ENCODE data around the gene FGFR3.

- TF ChIP-seq, protein P1, sequence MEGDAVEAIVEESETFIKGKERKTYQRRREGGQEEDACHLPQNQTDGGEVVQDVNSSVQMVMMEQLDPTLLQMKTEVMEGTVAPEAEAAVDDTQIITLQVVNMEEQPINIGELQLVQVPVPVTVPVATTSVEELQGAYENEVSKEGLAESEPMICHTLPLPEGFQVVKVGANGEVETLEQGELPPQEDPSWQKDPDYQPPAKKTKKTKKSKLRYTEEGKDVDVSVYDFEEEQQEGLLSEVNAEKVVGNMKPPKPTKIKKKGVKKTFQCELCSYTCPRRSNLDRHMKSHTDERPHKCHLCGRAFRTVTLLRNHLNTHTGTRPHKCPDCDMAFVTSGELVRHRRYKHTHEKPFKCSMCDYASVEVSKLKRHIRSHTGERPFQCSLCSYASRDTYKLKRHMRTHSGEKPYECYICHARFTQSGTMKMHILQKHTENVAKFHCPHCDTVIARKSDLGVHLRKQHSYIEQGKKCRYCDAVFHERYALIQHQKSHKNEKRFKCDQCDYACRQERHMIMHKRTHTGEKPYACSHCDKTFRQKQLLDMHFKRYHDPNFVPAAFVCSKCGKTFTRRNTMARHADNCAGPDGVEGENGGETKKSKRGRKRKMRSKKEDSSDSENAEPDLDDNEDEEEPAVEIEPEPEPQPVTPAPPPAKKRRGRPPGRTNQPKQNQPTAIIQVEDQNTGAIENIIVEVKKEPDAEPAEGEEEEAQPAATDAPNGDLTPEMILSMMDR (IDR thresholded peaks at IDR 0.05) = no peak
- no peak for TF ChIP-seq POLR2A (IDR thresholded peaks at IDR 0.05)
- no peak for TF ChIP-seq EP300 (IDR thresholded peaks at IDR 0.05; ENCODE audit: low read depth)
- no peak for TF ChIP-seq POLR2AphosphoS5 (IDR thresholded peaks at IDR 0.05)
Observed at GRCh38 chr4:1747603-1747967, 45.5 kb upstream of the FGFR3 start.
